ENCODE measurements around the gene ETF1. TPM values are rescaled to one million over a fixed set of nuclear protein-coding genes. Genes with fewer than 3 reads are reported as not detected.

ETF1 gene
- total RNA-seq, 2 donors from 2014 or later = 58.0 to 64.1 TPM

GRCh38 chr5:138566792-138567191 lies 23.8 kb upstream of the ETF1 start:
- peaks cover 14% of the 10 kb centered on the region for H3K4me1 ChIP-seq (replicated peaks)
- WGBS = 74% methylated on average over 3 of the region's 3 CpGs
- no peak for DNase-seq (ENCODE audit: low spot score)
- intact Hi-C loops (cut with DNase I) = no loop called here
- H3K9me3 ChIP-seq = no peaks in the 10 kb centered on the region
- TF ChIP-seq CTCF (IDR thresholded peaks at IDR 0.05) (no peak), POLR2AphosphoS5 (IDR thresholded peaks at IDR 0.05) (no peak), POLR2A (IDR thresholded peaks at IDR 0.05) (no peak)
- no peak overlapping the region for H3K4me3 ChIP-seq
- H3K27me3 ChIP-seq (replicated peaks; ENCODE audit: insufficient read depth) = no peaks in the 10 kb centered on the region
- H3K27ac ChIP-seq = peak overlapping the region; percentile 31 to 66
- H3K36me3 ChIP-seq = peaks cover 0 to 23% of the 10 kb centered on the region in 2 donors

DNA sequence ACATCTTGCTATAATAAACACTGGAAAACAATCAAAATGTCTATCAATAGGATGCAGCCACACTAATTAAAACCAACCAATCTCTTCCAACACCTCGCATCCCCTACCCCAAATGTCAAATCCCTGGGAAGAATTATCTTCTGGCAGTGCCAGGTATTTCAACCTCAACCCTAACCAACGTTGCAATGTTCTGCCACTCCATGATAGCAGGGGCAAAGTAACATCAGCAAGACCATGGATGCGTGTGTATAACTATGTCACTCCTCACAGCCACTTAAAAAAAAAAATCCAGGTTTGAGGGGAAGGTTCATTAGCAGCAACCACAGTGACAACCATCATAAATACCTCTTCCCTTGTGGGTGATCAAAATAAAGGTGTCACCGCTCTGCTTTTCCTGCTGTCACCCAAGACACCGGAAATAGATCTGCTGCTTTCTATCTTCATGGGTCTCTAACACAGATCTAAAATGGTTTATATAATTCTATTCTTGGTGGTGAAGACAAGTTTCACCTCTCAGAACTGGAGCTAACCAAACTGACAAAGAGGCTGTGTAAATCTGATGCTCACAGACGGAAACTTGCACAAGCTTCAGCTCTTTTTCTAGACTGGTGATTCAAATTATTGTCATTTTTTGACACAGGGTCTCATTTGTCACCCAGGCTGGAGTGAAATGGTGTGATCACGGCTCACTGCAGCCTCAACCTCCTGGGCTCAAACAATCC lies 22.2 kb upstream of the ETF1 start:
- intact Hi-C loops (cut with DNase I) = no loop called here
- Histone ChIP-seq H3K4me3 (no peak overlapping the region), H3K27me3 (replicated peaks; ENCODE audit: insufficient read depth) (no peaks in the 10 kb centered on the region), H3K36me3 (peaks cover 3 to 12% of the 10 kb centered on the region in 2 donors), H3K4me1 (replicated peaks) (peaks cover 16% of the 10 kb centered on the region), H3K27ac (peak overlapping the region; percentile 38 to 66), H3K9me3 (no peaks in the 10 kb centered on the region)
- TF ChIP-seq POLR2A (IDR thresholded peaks at IDR 0.05) (no peak), CTCF (IDR thresholded peaks at IDR 0.05) (no peak), POLR2AphosphoS5 (IDR thresholded peaks at IDR 0.05) (no peak)
- DNase-seq (ENCODE audit: low spot score) = no peak
- 82% methylated on average over 7 of the region's 7 CpGs for WGBS

- H3K27me3 ChIP-seq (replicated peaks; ENCODE audit: insufficient read depth) = no peaks in the 10 kb centered on the region
- peaks cover 3 to 7% of the 10 kb centered on the region in 2 donors for H3K36me3 ChIP-seq
- intact Hi-C loops (cut with DNase I) = no loop called here
- WGBS = 92% methylated on average over 9 of the region's 9 CpGs
- DNase-seq (ENCODE audit: low spot score) = no peak
- TF ChIP-seq POLR2AphosphoS5 (IDR thresholded peaks at IDR 0.05) (no peak), CTCF (IDR thresholded peaks at IDR 0.05) (no peak), POLR2A (IDR thresholded peaks at IDR 0.05) (no peak)
- no peak overlapping the region for H3K4me3 ChIP-seq
- peaks cover 16% of the 10 kb centered on the region for H3K4me1 ChIP-seq (replicated peaks)
- no peaks in the 10 kb centered on the region for H3K9me3 ChIP-seq
- H3K27ac ChIP-seq = no peak overlapping the region
Measured at GRCh38 chr5:138564242-138564641, 21.2 kb upstream of the ETF1 start.

DNA sequence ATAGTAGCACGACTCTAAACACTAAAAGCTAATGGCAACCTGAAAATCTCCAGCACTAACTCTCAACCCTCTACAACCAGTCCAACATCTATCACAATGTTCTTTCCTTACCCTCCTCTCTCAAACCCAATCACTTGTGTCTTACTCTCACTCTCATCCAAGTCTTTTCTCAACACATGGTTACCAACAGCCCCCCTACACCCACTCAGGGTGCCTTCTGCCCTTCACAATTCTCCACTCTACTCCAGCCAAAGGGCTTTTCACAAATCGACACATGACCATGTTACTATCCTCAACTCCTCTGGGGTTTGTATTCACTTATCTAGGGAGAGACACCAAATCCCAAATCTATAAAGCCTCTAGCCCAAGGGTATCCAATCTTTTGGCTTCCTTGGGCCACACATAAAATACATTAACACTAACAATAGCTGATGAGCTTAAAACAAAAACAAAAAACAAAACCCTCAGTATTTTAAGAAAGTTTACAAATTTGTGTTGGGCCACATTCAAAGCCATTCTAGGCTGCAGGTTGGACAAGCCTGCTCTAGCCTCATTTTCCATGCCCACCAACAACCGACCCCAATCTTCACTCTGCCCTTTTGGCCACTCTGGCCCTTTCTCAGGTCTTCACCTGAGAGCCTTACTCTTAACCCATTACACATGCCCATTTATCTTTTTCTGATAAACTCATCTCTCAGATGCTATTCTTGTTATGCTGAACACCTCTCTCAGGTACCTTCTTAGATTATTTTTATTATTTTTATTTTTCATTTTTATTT lies 20.5 kb upstream of the ETF1 start:
- no peaks in the 10 kb centered on the region for H3K9me3 ChIP-seq
- H3K27ac ChIP-seq = no peak overlapping the region
- no peak for TF ChIP-seq CTCF (IDR thresholded peaks at IDR 0.05)
- no peak for TF ChIP-seq POLR2A (IDR thresholded peaks at IDR 0.05)
- TF ChIP-seq POLR2AphosphoS5 (IDR thresholded peaks at IDR 0.05) = no peak
- intact Hi-C loops (cut with DNase I) = no loop called here
- no peak for DNase-seq (ENCODE audit: low spot score)
- H3K4me1 ChIP-seq (replicated peaks) = peaks cover 16% of the 10 kb centered on the region
- 75% methylated on average over 3 of the region's 3 CpGs for WGBS
- H3K27me3 ChIP-seq (replicated peaks; ENCODE audit: insufficient read depth) = no peaks in the 10 kb centered on the region
- H3K36me3 ChIP-seq = peaks cover 0 to 3% of the 10 kb centered on the region in 2 donors
- H3K4me3 ChIP-seq = no peak overlapping the region
